ENCODE measurements around the gene SIPA1L3.
"Not testable (repeated sequence)": the region's sequence is repeated elsewhere in the genome, so short reads cannot be mapped to it uniquely, and the experiment has no call there.

The SIPA1L3 gene

DNA sequence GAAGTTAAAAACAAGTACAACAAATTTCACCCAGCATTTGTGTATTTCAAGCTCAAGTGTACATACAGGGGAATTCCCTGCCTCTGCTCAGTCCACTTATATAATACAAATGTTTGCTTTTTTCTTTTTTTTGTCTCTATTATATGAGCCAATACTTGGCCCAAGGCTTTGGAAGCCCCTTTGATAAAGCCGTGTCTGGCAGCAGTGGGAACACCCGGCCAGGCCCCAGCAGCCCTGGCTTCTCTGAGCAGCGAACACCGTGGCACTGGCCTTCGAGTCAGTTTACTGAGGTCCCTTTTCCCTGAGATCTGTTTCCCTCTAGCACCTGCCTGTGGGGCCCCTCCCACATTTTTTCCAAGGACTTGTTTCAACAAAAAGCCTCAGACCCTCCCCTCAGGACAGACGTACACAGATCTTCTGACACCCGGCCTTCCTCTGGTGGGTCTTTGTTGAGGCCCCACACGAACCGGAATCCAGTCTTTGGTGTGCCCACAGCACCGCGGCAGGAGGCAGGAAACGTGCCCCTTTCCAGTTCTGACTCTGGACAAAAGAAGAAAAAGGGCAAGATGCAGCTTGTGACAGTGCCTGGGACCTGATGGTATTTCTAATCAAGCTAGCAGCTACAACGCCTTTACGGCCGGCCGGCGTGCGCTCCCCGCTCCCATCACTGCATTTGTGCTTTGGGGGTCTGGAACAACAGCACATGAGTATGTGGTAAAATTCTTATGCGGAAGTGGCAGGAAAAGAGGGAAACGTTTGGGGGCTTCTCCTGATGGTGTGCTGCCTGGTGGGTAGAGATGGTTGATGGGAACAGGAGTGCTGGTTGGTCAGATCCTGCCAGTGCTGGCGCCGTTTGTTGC lies 13.8 kb downstream of the SIPA1L3 start:
- H3K36me3 ChIP-seq (ENCODE audit: control insufficient read depth in 1 of 2, insufficient read depth in 2 of 2, low read length in 2 of 2), result peaks cover 4 to 7% of the 10 kb centered on the region in 2 donors
- no peaks in the 10 kb centered on the region for H3K4me1 ChIP-seq (ENCODE audit: control insufficient read depth in 1 of 2, insufficient read depth in 2 of 2, low read length in 2 of 2)
- H3K27me3 ChIP-seq (ENCODE audit: low read depth, low read length), result no peaks in the 10 kb centered on the region
- no peaks in the 10 kb centered on the region for H3K9me3 ChIP-seq (ENCODE audit: control insufficient read depth in 1 of 2, low read length in 2 of 2)
- H3K27ac ChIP-seq (ENCODE audit: low read length), result no peak overlapping the region
- H3K4me3 ChIP-seq (ENCODE audit: low read depth in 1 of 2, low read length in 2 of 2), result no peak overlapping the region

DNA sequence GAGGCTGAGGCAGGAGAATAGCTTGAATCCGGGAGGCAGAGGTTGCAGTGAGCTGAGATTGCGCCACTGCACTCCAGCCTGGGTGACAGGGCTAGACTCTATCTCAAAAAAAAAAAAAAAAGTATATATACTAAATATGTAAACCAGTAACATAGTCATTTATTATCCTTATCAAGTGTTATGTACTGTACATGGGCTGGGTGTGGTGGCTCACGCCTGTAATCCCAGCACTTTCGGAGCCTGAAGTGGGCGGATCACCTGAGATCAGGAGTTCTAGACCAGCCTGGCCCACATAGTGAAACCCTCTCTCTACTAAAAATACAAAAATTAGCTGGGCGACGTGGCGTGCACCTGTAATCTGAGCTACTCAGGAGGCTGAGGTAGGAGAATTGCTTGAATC lies 17.6 kb downstream of the SIPA1L3 start:
- H3K4me3 ChIP-seq (ENCODE audit: low read depth in 1 of 2, low read length in 2 of 2); H3K27ac ChIP-seq (ENCODE audit: low read length); H3K27me3 ChIP-seq (ENCODE audit: low read depth, low read length); H3K4me1 ChIP-seq (ENCODE audit: control insufficient read depth in 1 of 2, insufficient read depth in 2 of 2, low read length in 2 of 2); H3K9me3 ChIP-seq (ENCODE audit: control insufficient read depth in 1 of 2, low read length in 2 of 2); H3K36me3 ChIP-seq (ENCODE audit: control insufficient read depth in 1 of 2, insufficient read depth in 2 of 2, low read length in 2 of 2): not testable (repeated sequence)

DNA sequence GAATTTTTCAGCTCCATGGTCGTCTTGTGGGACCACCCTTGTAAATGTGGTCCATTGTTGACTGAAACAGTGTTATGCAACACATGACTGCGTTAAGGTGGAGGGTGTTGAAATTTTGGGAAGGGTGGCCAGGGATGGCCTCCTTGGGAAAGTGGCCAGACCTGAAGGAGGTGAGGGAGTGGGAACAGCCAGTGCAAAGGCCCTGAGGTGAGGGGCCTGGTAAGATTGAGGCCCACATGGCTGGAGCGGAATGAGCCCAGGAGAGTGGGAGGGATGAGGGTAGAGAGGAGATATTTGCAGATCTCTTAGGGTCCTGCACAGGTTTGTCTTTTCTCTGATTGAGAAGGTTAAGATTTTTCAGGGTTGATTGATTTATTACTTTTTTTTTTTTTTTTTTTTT lies 18.2 kb downstream of the SIPA1L3 start:
- H3K36me3 ChIP-seq (ENCODE audit: control insufficient read depth in 1 of 2, insufficient read depth in 2 of 2, low read length in 2 of 2), result peaks cover 0 to 7% of the 10 kb centered on the region in 2 donors

DNA sequence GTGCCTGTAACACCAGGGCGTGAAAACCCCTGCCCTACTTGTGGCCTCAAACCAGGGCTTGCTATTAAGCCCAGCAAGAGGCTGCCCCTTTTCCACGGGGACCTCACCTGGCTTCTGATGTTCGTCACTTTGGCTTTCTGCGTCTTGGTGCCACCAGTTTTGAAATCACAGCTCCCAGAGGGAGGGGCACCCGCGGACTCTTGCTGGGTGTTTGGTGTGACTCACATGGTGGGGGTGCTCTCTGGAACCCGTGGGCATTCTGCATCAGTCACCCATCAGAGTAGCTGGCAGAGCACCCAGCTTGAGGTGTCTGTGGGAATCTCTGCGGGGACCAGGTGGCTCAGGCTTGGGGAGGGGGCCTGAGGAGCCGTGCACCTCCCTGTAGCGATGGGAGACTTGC lies 19.2 kb downstream of the SIPA1L3 start:
- Histone ChIP-seq H3K9me3 (ENCODE audit: control insufficient read depth in 1 of 2, low read length in 2 of 2) (no peaks in the 10 kb centered on the region), H3K27me3 (ENCODE audit: low read depth, low read length) (no peaks in the 10 kb centered on the region), H3K4me1 (ENCODE audit: control insufficient read depth in 1 of 2, insufficient read depth in 2 of 2, low read length in 2 of 2) (peaks cover 0 to 4% of the 10 kb centered on the region in 2 donors), H3K27ac (ENCODE audit: low read length) (no peak overlapping the region), H3K4me3 (ENCODE audit: low read depth in 1 of 2, low read length in 2 of 2) (no peak overlapping the region), H3K36me3 (ENCODE audit: control insufficient read depth in 1 of 2, insufficient read depth in 2 of 2, low read length in 2 of 2) (peaks cover 0 to under 1% of the 10 kb centered on the region in 2 donors)

More for the DNA sequence above, 18.2 kb downstream of the SIPA1L3 start:
- H3K27ac ChIP-seq (ENCODE audit: low read length), result no peak overlapping the region
- no peaks in the 10 kb centered on the region for H3K27me3 ChIP-seq (ENCODE audit: low read depth, low read length)
- no peaks in the 10 kb centered on the region for H3K9me3 ChIP-seq (ENCODE audit: control insufficient read depth in 1 of 2, low read length in 2 of 2)
- H3K4me3 ChIP-seq (ENCODE audit: low read depth in 1 of 2, low read length in 2 of 2), result no peak overlapping the region
- no peaks in the 10 kb centered on the region for H3K4me1 ChIP-seq (ENCODE audit: control insufficient read depth in 1 of 2, insufficient read depth in 2 of 2, low read length in 2 of 2)

DNA sequence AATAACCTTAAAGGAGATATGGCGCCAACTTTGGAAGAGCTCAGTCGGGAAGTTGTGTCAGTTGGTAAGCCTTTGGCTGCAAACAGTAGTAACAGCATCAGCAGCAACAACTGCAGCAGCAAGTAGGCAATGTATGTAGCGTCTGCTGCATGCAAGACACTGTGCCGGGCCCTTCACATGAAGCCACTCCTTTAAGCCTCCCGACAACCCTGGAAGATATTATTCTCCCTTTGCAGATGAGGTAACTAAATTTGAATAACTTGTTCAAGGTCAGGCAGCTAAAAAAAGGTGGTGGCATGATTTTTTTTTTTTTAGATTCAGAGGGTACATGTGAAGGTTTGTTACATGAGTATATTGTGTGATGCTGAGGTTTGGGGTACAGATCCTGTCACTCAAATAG lies 19.7 kb downstream of the SIPA1L3 start:
- Histone ChIP-seq H3K27me3 (ENCODE audit: low read depth, low read length) (no peaks in the 10 kb centered on the region), H3K36me3 (ENCODE audit: control insufficient read depth in 1 of 2, insufficient read depth in 2 of 2, low read length in 2 of 2) (no peaks in the 10 kb centered on the region), H3K4me3 (ENCODE audit: low read depth in 1 of 2, low read length in 2 of 2) (no peak overlapping the region), H3K4me1 (ENCODE audit: control insufficient read depth in 1 of 2, insufficient read depth in 2 of 2, low read length in 2 of 2) (peaks cover 1 to 4% of the 10 kb centered on the region in 2 donors), H3K9me3 (ENCODE audit: control insufficient read depth in 1 of 2, low read length in 2 of 2) (no peaks in the 10 kb centered on the region), H3K27ac (ENCODE audit: low read length) (no peak overlapping the region)

DNA sequence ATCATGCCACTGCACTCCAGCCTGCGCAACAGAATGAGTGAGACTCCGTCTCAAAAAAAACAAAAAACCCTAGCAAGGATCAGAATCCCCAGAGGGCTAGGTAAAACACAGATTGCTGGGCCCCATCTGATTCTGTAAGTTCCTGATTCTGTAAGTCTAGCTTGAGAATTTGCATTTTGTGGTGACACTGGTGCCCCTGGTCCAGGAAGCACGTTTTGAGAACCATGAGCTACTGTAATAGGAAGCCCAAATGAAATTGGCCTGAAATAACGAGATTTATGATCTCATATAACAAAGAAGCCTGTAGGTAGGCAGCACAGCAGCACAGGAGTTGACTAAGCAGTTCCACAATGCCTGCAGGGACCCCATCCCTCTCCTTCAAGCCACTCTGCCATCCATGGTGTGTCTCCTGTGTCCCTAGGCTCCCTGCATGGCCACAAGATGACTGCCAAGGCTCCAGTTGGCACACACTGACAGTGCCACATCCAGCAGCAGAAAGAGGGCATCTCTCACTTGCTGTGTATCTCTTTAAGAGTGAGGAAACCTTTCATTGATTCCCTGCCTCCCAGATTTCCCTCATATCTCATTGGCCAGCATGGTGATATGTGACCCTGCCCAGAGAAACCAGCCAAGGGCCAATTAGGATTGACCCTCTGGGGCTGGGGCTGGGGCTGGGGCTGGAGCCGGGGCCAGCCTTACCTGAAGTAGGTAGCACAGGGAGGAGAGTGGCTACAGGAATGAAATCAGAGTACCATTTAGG lies 21.7 kb downstream of the SIPA1L3 start:
- no peaks in the 10 kb centered on the region for H3K36me3 ChIP-seq (ENCODE audit: control insufficient read depth in 1 of 2, insufficient read depth in 2 of 2, low read length in 2 of 2)
- no peaks in the 10 kb centered on the region for H3K27me3 ChIP-seq (ENCODE audit: low read depth, low read length)
- H3K4me3 ChIP-seq (ENCODE audit: low read depth in 1 of 2, low read length in 2 of 2), result no peak overlapping the region
- no peaks in the 10 kb centered on the region for H3K9me3 ChIP-seq (ENCODE audit: control insufficient read depth in 1 of 2, low read length in 2 of 2)
- no peak overlapping the region for H3K27ac ChIP-seq (ENCODE audit: low read length)
- peaks cover 7 to 10% of the 10 kb centered on the region in 2 donors for H3K4me1 ChIP-seq (ENCODE audit: control insufficient read depth in 1 of 2, insufficient read depth in 2 of 2, low read length in 2 of 2)

DNA sequence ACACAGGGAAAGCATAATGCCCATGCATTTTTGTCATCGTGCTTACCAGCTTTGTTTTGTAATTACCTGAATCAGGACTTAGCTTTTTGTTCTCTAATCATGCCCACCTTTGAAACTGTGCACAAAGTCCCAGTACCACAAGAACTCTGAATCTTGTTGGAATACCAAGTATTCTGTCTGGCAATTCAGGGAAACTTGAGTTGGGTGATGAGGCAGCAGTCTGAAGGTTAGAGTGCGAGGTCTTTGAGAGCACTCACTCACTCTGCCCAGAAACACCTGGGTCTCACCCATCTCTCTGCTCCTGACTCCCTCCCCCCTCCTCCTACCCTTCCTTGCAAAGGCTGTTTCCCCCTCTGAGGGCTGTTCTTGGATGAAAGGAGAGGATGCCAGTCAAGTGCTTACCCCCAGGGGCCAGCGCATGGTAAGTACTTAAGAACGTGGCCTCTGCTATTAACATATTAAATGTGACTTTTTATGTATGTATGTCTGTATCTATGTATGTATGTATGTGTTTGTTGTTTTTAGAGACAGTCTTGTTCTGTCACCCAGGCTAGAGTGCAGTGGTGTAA lies 22.4 kb downstream of the SIPA1L3 start:
- H3K4me3 ChIP-seq (ENCODE audit: low read depth in 1 of 2, low read length in 2 of 2), result no peak overlapping the region
- no peak overlapping the region for H3K27ac ChIP-seq (ENCODE audit: low read length)
- H3K36me3 ChIP-seq (ENCODE audit: control insufficient read depth in 1 of 2, insufficient read depth in 2 of 2, low read length in 2 of 2), result no peaks in the 10 kb centered on the region
- no peaks in the 10 kb centered on the region for H3K27me3 ChIP-seq (ENCODE audit: low read depth, low read length)
- H3K4me1 ChIP-seq (ENCODE audit: control insufficient read depth in 1 of 2, insufficient read depth in 2 of 2, low read length in 2 of 2), result peaks cover 8 to 10% of the 10 kb centered on the region in 2 donors
- H3K9me3 ChIP-seq (ENCODE audit: control insufficient read depth in 1 of 2, low read length in 2 of 2), result no peaks in the 10 kb centered on the region

DNA sequence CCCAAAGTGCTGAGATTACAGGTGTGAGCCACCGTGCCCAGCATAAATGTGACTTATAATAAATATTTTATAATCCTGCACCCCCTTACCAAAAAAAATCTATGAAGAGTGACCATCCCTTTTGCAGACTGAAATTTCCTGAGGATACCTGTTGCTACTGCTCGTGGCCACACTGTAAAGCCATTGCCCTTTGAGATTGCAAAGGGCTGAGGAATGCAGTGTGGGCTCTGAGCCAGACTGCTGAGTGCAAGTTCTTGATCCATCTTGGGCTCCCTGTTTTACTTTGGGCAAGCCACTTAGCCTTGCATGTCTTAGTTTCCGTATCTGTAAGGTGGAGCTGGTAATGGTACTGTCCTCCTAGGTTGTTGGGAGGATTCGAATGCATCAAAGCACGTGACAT lies 23.4 kb downstream of the SIPA1L3 start:
- Histone ChIP-seq H3K4me1 (ENCODE audit: control insufficient read depth in 1 of 2, insufficient read depth in 2 of 2, low read length in 2 of 2) (peaks cover 8 to 10% of the 10 kb centered on the region in 2 donors), H3K9me3 (ENCODE audit: control insufficient read depth in 1 of 2, low read length in 2 of 2) (peaks cover 3% of the 10 kb centered on the region in 2 donors), H3K27ac (ENCODE audit: low read length) (no peak overlapping the region), H3K4me3 (ENCODE audit: low read depth in 1 of 2, low read length in 2 of 2) (no peak overlapping the region), H3K27me3 (ENCODE audit: low read depth, low read length) (no peaks in the 10 kb centered on the region), H3K36me3 (ENCODE audit: control insufficient read depth in 1 of 2, insufficient read depth in 2 of 2, low read length in 2 of 2) (no peaks in the 10 kb centered on the region)

DNA sequence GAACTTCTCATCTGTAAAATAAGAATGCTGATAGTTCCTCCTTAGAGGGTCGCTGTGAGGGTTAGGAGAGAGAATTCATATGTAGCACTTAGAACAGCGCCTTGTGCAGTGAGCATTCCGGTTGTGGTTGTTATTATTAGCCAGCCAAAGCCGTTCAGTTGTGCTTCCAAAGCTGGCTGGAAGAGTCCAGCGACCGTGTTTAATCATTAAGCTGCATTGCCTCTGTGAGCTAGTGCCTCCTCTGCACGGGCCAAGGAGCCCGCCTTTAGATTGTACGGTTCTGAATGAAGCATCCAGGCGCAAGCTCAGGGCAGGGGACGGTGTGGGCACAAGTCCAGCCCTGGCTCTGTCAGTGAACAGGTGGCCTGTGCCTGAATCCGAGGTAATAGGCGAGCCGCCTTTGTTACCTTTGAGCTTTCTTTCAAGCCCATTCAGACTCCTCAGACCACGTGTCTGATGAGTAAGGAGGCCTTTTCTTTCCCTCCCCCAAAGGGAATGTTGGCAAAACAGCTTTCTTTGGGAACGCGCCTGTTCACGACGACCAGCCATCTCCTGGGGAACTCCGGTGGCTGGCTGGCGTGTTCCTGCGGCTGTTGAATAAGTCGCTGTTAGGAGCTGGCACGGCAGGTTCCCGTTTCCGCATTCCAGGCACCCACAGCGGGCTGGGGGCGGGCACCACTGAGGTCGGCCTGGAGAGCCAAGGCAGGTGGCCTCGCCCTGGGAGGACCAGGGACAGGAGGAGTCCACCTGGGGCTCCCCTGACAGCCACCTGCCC lies 25.1 kb downstream of the SIPA1L3 start:
- Histone ChIP-seq H3K27ac (ENCODE audit: low read length) (peak overlapping the region; percentile 72), H3K27me3 (ENCODE audit: low read depth, low read length) (no peaks in the 10 kb centered on the region), H3K4me3 (ENCODE audit: low read depth in 1 of 2, low read length in 2 of 2) (peak overlapping the region; percentile 46 to 47), H3K4me1 (ENCODE audit: control insufficient read depth in 1 of 2, insufficient read depth in 2 of 2, low read length in 2 of 2) (peaks cover 8 to 10% of the 10 kb centered on the region in 2 donors), H3K9me3 (ENCODE audit: control insufficient read depth in 1 of 2, low read length in 2 of 2) (peaks cover 6 to 10% of the 10 kb centered on the region in 2 donors), H3K36me3 (ENCODE audit: control insufficient read depth in 1 of 2, insufficient read depth in 2 of 2, low read length in 2 of 2) (peaks cover 0 to 8% of the 10 kb centered on the region in 2 donors)

DNA sequence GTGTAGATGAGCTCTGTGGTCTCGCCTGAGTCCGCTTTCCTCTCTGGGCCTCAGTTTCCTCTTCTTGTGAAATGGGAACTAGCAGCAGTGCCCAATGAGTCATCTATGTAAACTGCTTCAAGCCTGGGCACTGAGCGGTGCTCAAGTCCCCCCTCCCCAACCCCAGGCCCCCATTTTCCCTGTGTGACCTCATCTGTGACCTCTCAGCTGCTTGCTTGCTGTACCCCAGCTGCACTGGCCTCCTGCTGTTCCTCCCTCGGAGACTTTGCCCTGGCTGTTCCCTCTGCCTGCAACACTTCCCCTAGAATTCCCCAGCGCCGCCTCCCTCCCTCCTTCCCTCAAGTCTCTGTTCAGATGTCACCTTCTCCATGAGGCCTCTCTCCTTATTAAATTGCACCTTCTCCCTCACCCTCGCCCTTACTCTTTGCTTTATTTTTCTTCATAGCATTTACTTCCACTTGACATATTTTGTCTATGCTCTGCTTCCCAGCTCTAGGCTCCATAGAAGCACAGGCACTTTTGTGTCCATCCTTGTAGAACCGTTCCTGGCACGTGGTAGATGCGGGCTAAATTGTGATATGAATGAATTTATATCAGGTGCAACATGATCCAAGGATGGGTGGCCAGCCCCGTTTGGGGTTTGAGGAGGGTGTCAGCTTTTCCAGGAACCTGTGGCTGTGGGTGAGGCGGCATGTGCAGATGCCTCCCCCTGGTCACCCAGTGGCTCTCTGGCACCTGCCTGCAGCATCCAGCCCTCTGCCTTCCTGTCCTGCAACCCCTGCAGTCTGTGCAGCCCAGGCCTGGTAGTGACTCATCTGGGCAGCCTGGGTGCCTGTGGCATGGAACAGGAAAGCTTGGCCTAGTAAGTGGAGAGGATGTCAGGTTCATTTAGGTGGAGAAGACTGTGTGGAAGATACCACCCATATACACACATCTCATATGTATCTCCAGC lies 26.3 kb downstream of the SIPA1L3 start:
- Histone ChIP-seq H3K4me3 (ENCODE audit: low read depth in 1 of 2, low read length in 2 of 2) (peak overlapping the region in 1 of 2 donors; percentile 47), H3K27me3 (ENCODE audit: low read depth, low read length) (no peaks in the 10 kb centered on the region), H3K36me3 (ENCODE audit: control insufficient read depth in 1 of 2, insufficient read depth in 2 of 2, low read length in 2 of 2) (peaks cover 0 to 8% of the 10 kb centered on the region in 2 donors), H3K9me3 (ENCODE audit: control insufficient read depth in 1 of 2, low read length in 2 of 2) (peaks cover 6 to 10% of the 10 kb centered on the region in 2 donors), H3K27ac (ENCODE audit: low read length) (peak overlapping the region; percentile 72), H3K4me1 (ENCODE audit: control insufficient read depth in 1 of 2, insufficient read depth in 2 of 2, low read length in 2 of 2) (peaks cover 8 to 10% of the 10 kb centered on the region in 2 donors)

Measured in muscle layer of duodenum (tissue), 2 donors.